Measurements from ENCODE around the gene MFSD11. TPM values are rescaled to one million over a fixed set of nuclear protein-coding genes. Genes with fewer than 3 reads are reported as not detected.

MFSD11 gene
- total and polyA plus RNA-seq, 2 of the 4 experiments (the other 2 are of a cell fraction): 12.3 to 16.1 TPM

GRCh38 chr17:76733618-76733957 is 4.3 kb upstream of the MFSD11 start:
- no peak overlapping the region for H3K27ac ChIP-seq (ENCODE audit: insufficient read depth, low read length)

More at GRCh38 chr17:76733618-76733957, 4.3 kb upstream of the MFSD11 start:
- no peak overlapping the region for H4K91ac ChIP-seq (ENCODE audit: insufficient read depth, low read depth, low read length)
- ChIA-PET POLR2A (ENCODE audit: unreplicated experiment) (no interaction called here), CTCF (no interaction called here)
- no peak overlapping the region for H4K5ac ChIP-seq (ENCODE audit: low read depth, low read length)
- H2BK20ac ChIP-seq (ENCODE audit: low read depth, low read length): no peak overlapping the region
- in situ Hi-C loops (cut with MboI; ENCODE audit: low sequenced_read_pairs): no loop called here
- H3K9me3 ChIP-seq (ENCODE audit: control insufficient read depth, insufficient read depth, low read length): no peaks in the 10 kb centered on the region
- peaks cover 26% of the 10 kb centered on the region for H3K36me3 ChIP-seq (ENCODE audit: control insufficient read depth, insufficient read depth, low read length)
- H3K18ac ChIP-seq (ENCODE audit: low read depth, low read length): no peak overlapping the region
- TF ChIP-seq BHLHE40 (IDR thresholded peaks at IDR 0.05; ENCODE audit: low read depth, low read length) (no peak), CEBPB (IDR thresholded peaks at IDR 0.05; ENCODE audit: low read depth, low read length) (no peak), FOS (IDR thresholded peaks at IDR 0.05; ENCODE audit: low read depth, low read length) (no peak), POLR2A (IDR thresholded peaks at IDR 0.05; ENCODE audit: low read depth, low read length) (no peak), MAFK (IDR thresholded peaks at IDR 0.05; ENCODE audit: low read depth, low read length) (no peak), RAD21 (IDR thresholded peaks at IDR 0.05; ENCODE audit: low read length) (no peak), RFX5 (IDR thresholded peaks at IDR 0.05; ENCODE audit: low read depth, low read length) (no peak), USF2 (IDR thresholded peaks at IDR 0.05; ENCODE audit: low read depth, low read length) (no peak), MXI1 (IDR thresholded peaks at IDR 0.05; ENCODE audit: borderline replicate concordance, low read depth, low read length) (no peak), SMC3 (IDR thresholded peaks at IDR 0.05; ENCODE audit: low read depth, low read length) (no peak), NFE2L2 (IDR thresholded peaks at IDR 0.05; ENCODE audit: low read depth, low read length) (no peak), MAZ (IDR thresholded peaks at IDR 0.05; ENCODE audit: borderline replicate concordance, low read depth, low read length) (no peak)
- intact Hi-C loops (cut with micrococcal nuclease): no loop called here
- no peak overlapping the region for H2AK9ac ChIP-seq (replicated peaks; ENCODE audit: low read depth, low read length, poor library complexity)
- H2BK5ac ChIP-seq (ENCODE audit: low read depth, low read length, poor library complexity, severe bottlenecking): no peak overlapping the region
- H3K4me3 ChIP-seq (ENCODE audit: insufficient read depth, low read depth, low read length): no peak overlapping the region
- dilution Hi-C loops (cut with HindIII; ENCODE audit: low sequenced_read_pairs, unreplicated experiment): no loop called here
- H3K9me1 ChIP-seq (ENCODE audit: insufficient read depth, low read length): no peaks in the 10 kb centered on the region
- peaks cover 42% of the 10 kb centered on the region for H4K20me1 ChIP-seq (ENCODE audit: insufficient read depth, low read length)
- H3K56ac ChIP-seq (ENCODE audit: extremely low read depth, insufficient read depth, low read length): no peak overlapping the region
- peaks cover 2% of the 10 kb centered on the region; the same call in 1 of the 2 replicates for H3K4me1 ChIP-seq (ENCODE audit: control insufficient read depth, insufficient read depth, low read length)
- no peak overlapping the region for H2BK120ac ChIP-seq (ENCODE audit: low read depth, low read length)
- BruUV-seq (replicated peaks): no TSS peak
- H3K4ac ChIP-seq (ENCODE audit: low read depth, low read length): no peak overlapping the region
- no peak overlapping the region for H2AFZ ChIP-seq (replicated peaks; ENCODE audit: low read length, poor library complexity)
- no peak overlapping the region; a peak in 1 of 4 replicates for H4K8ac ChIP-seq (ENCODE audit: low read depth in 2 of 2, low read length in 2 of 2)
- H3K27me3 ChIP-seq (ENCODE audit: control insufficient read depth, insufficient read depth, low read length): no peaks in the 10 kb centered on the region
- no peak overlapping the region for H3K14ac ChIP-seq (replicated peaks; ENCODE audit: low read depth, low read length)
- H3K9ac ChIP-seq (ENCODE audit: low read depth, low read length): no peak overlapping the region; the same call in 1 of the 2 replicates
- no peak for DNase-seq
- no peak overlapping the region for H2BK15ac ChIP-seq (ENCODE audit: low read depth, low read length)
- no peak for ATAC-seq (ENCODE audit: low read depth)
- no peak overlapping the region for H2AK5ac ChIP-seq (ENCODE audit: low read depth, low read length)
- H3K79me1 ChIP-seq (ENCODE audit: low read depth in 1 of 2, low read length in 2 of 2): peaks cover 19 to 27% of the 10 kb centered on the region in 2 experiments
- H3K23ac ChIP-seq (ENCODE audit: low read depth, low read length): no peak overlapping the region
- no CpG with 5 or more reads among the region's 1 CpG for WGBS, 2 experiments (ENCODE audit: extremely low coverage in 2 of 2, insufficient read length in 1 of 2)
- no peak overlapping the region; the same call in 1 of the 2 replicates for H3K4me2 ChIP-seq (ENCODE audit: low read depth, low read length)

Measured in IMR-90 (cell line).